Measurements from ENCODE around the gene MPV17L.

GRCh38 chr16:15439521-15439920, 44.0 kb downstream of the MPV17L start:
- TF ChIP-seq, protein P1, sequence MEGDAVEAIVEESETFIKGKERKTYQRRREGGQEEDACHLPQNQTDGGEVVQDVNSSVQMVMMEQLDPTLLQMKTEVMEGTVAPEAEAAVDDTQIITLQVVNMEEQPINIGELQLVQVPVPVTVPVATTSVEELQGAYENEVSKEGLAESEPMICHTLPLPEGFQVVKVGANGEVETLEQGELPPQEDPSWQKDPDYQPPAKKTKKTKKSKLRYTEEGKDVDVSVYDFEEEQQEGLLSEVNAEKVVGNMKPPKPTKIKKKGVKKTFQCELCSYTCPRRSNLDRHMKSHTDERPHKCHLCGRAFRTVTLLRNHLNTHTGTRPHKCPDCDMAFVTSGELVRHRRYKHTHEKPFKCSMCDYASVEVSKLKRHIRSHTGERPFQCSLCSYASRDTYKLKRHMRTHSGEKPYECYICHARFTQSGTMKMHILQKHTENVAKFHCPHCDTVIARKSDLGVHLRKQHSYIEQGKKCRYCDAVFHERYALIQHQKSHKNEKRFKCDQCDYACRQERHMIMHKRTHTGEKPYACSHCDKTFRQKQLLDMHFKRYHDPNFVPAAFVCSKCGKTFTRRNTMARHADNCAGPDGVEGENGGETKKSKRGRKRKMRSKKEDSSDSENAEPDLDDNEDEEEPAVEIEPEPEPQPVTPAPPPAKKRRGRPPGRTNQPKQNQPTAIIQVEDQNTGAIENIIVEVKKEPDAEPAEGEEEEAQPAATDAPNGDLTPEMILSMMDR (IDR thresholded peaks at IDR 0.05): no peak
- TF ChIP-seq POLR2A (IDR thresholded peaks at IDR 0.05): no peak
